ENCODE data around the gene EML6.
"Not testable (repeated sequence)": the region's sequence is repeated elsewhere in the genome, so short reads cannot be mapped to it uniquely, and the experiment has no call there.

EML6 gene

DNA sequence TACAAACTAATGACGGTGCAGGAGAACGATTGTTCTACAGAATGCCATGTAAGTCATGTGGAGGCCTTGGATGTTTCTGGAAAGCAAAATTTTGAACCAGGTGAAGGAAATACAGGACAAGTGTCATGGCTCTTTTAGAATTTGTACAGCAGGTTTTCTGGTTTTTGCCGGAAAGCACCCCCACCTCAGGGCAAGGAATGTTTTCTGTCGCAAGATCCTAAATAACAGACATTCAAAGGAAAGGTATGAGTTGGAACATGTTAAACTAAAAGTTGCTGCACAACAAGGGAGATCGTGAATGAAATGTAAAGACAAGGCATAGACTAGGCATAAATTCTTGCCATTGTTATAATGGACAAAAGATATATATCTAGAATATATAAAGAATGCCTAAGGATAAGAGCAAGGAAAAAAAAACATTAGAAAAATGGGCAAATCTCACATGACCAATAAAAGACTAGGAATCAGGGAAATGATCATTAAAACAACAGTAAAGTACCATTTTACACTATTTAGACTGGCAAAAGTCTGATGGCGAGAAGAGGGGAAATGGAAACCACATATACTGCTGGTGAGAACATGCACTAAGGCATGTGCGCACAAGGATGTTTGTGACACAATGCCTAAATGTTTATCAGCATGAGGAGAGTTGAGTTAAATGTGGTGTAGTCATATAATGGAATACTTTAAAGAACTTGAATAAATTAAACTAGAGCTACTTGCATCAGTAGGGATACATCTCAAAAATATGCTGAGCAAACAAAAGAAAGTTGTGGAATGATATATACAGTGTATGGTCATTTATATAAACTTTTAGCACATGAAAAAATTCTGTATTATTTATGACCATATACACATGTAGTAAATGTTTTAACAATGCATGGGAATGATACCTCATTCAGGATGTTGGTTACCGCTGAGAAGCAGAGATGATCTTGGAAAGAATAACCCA is 127.0 kb downstream of the EML6 start:
- no peak for DNase-seq (ENCODE audit: low spot score)

GRCh38 chr2:54853616-54854310 is 130.3 kb downstream of the EML6 start:
- DNase-seq (ENCODE audit: low spot score): no peak

GRCh38 chr2:54855434-54855833 is 132.0 kb downstream of the EML6 start:
- no peak for DNase-seq (ENCODE audit: low spot score)

DNA sequence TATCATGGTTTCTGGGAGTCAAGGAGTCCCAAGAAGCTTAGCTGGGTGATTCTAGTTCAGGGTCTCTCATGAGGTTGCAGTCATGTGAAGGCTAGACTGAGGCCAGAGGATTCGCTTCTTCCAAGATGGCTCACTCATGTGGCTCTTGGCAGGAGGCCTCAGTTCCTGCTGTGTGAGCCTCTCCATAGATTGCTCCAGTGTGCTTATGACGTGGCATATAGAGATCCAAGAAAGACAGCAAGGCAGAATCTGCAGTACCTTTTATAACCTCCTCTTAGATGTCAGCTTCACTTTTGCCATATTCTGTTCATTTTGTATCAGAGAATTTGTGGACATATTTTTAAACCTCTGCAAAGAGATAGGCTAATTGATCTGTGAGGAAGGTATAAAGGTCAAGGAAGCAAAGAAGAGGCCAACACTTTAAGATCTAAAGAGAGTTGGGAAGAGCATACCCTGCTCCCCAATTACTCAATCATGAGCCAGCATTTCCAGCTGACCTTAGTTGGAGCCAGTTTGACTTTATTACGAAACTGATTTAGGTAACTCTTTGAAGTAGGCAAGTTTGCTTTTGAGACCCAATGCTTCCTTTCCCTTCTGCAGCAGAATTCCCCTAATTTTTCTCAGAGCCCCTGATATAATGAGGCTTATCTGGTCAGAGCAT is 134.7 kb downstream of the EML6 start:
- DNase-seq (ENCODE audit: low spot score): no peak

DNA sequence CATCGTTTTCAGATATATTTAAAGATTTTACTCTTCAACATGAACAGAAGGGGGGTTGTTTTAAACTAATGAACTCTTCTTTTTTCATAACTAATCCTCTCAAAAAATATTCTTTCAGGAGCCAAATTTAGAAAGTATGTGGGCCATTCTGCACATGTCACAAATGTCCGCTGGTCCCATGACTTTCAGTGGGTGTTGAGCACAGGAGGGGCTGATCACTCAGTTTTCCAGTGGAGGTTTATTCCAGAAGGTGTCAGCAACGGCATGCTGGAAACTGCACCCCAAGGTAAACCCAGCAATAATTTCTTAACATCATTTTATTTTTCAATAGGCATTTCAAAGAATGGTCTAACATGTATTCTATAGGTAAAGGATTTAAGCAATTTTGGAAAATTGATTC is 136.0 kb downstream of the EML6 start:
- no peak for DNase-seq (ENCODE audit: low spot score)

GRCh38 chr2:54859997-54860701 is 136.7 kb downstream of the EML6 start:
- DNase-seq (ENCODE audit: low spot score): no peak

GRCh38 chr2:54862229-54862628 is 138.8 kb downstream of the EML6 start:
- DNase-seq (ENCODE audit: low spot score): no peak

DNA sequence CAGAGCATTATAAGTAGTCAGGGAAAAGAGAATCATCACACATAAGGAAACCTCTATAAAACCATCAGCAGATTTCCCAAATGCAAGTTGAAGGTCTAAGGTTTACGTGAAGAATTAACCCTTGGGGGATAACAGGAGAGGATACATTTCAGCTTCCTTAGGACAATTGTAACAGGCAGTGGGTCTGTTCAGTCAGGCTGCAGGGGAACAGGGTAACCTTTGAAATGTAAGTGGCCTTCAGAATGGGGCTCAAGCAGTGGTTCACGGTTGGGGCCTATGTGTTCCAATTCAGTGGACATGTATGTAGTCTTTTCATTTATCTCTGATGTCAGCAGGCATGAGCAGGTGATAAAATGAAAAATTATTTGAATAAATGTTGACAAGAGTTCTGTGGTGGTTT is 139.3 kb downstream of the EML6 start:
- DNase-seq (ENCODE audit: low spot score): no peak

DNA sequence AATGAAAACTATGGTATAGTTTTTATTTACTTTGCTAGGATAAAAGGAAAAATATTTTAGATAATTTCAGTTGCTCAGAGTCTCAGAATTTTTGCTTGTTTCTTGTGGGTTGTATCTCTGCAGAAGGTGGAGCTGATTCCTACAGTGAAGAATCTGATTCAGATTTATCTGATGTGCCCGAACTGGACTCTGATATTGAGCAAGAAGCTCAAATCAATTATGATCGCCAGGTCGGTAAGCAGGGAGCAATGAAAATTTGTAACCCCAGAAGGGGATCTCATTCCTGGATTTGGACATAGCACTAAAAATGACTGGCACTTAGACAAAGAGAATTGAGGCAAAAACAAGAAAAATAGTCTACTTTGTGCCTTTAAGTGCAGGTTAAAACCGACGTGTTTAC is 140.2 kb downstream of the EML6 start:
- no peak for DNase-seq (ENCODE audit: low spot score)

GRCh38 chr2:54864096-54864495 is 140.6 kb downstream of the EML6 start:
- DNase-seq (ENCODE audit: low spot score): no peak

- DNase-seq (ENCODE audit: low spot score): no peak
Observed at GRCh38 chr2:54864727-54865126, 141.3 kb downstream of the EML6 start.

GRCh38 chr2:54866179-54866578 is 142.7 kb downstream of the EML6 start:
- no peak for DNase-seq (ENCODE audit: low spot score)

GRCh38 chr2:54866868-54867267 is 143.4 kb downstream of the EML6 start:
- DNase-seq (ENCODE audit: low spot score): no peak

DNA sequence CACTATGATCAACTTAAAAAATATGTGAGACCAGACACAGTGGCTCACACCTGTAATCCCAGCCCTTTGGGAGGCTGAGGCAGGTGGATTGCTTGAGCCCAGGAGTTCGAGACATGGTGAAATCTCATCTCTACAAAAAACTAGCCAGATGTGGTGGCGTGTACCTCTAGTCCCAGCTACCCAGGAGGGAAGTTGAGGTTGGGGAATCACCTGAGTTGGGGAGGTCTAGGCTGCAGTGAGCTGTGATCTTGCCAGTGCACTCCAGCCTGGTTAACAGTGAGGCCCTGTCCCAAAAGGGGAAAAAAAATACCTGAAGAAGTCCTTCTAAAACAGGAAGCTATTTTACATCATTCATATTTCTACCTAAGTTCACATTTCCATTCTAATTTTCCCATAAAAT is 144.0 kb downstream of the EML6 start:
- DNase-seq (ENCODE audit: low spot score): no peak

DNA sequence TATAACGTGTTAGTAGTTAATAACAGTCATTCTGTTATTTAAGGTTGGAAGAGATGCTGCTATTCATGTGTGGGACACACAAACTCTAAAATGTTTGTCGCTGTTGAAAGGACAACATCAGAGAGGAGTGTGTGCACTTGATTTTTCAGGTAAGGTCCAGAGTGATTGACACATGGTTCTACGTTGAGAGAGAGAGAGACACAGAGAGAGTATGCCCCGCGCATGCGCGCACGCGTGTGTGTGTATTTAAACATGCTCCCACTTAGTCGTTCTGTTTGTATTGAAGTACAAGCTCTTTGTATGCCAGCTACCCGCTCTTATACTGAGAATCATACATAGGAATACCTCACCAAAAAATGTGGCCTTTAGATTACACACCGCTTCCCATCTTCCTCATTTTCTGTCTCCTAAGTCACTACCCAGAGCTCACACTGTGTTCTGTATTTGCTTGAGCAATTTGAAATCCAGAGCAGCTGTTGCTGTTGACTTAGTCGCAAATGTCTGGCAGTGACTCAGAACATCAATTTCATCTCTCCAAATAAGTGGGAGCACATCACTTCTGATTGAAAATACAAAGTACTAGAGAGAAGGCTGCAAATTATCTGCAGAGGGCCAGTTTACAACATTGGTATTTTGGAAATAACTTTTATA is 148.1 kb downstream of the EML6 start:
- no peak for DNase-seq (ENCODE audit: low spot score)

DNA sequence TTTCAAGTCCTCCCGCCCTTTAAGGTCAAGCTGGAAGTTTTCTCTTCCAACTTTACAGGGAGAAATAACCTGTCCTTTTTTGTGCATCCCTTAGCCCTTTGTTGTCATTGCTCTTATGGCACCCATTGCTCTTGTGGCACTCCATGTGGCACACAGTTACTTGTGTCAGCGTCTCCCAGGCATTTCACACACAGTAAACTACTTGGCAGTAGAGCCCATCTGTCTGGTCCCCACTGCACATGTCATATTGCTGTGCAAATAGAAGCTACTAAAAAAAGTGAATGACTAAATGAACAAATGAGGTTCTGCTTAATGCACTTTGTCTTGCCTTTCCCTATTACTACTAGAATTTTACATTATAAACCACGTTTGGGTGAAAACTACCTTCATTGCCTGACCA is 149.3 kb downstream of the EML6 start:
- no peak for DNase-seq (ENCODE audit: low spot score)

GRCh38 chr2:54873236-54873635 is 149.8 kb downstream of the EML6 start:
- not testable (repeated sequence) for DNase-seq (ENCODE audit: low spot score)

DNA sequence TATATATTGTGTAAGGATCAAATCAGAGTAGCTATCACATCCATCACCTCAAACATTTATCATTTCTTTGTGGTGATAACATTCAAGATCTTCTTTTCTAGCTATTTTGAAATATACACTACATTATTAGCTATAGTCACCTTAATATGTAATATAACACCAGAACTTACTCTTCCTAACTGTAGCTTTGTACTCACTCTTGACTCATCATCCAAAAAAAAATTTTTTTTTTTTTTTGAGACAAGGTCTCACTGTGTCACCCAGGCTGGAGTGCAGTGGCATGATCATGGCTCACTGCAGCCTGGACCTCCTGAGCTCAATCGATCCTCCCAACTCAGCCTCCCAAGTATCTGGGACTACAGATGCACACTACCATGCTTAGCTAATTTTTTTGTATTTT is 153.3 kb downstream of the EML6 start:
- DNase-seq (ENCODE audit: low spot score): no peak

GRCh38 chr2:54878182-54878581 is 154.7 kb downstream of the EML6 start:
- DNase-seq (ENCODE audit: low spot score): no peak

GRCh38 chr2:54879032-54879431 is 155.6 kb downstream of the EML6 start:
- no peak for DNase-seq (ENCODE audit: low spot score)

DNA sequence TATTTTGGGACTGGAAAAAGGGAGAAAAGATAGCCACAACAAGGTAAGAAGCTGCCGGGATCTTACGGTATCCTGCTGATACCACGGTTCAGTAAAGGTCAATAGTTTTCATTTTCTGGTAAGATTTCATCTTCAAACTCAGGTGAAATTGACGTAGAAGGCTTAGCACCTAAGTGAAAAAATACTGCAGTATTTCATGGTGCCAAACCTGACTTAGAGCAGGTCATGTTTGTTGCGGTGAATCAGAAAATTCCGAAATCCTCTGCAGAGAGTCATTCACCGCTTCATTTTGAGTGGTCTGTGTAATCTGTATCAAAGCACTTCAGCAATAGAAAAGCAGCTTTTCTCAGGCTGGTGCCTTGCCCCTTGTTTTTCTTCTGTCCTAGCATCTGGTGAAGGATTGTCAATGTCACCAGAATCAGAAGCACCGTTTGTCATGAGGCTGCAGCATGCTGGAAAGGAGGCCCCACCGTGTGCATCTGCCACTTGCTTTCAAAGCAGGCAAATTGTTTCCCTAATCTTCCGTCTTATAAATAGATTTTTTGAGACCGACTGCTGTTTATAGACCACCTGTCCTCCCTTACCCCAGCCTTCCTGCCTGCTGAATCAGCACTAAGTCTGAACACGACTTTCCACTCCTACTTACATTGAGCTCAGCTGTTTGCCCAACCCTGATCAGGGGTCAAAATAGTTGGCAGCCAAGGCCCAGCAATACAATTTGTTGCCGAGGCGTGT is 156.3 kb downstream of the EML6 start:
- DNase-seq (ENCODE audit: low spot score): no peak
